Activated B cell treated with CpG ODN at 0.5 μM for 24 hours (primary cell): Measurements from ENCODE around the gene CIAO2B. TPM values are rescaled to one million over a fixed set of nuclear protein-coding genes. Genes with fewer than 3 reads are reported as not detected.

ENCODE experiments used
- ATAC-seq: fragments of 200-7000 bp; cut with Tn5 transposase; one replicate; pipeline ENCODE4 v1.10.0; 2021; ENCODE audit warnings: low read depth, mild to moderate bottlenecking, moderate library complexity
- CTCF ChIA-PET: fragments of 350-600 bp; sonication (Branson Sonifier 250); formaldehyde crosslinking; loops from one replicate; lab custom pipeline; 2021; ENCODE audit warnings: antibody characterized with exemption; lab: Charles Lee
- POLR2A ChIA-PET: fragments of 350-600 bp; sonication (Branson Sonifier 250); formaldehyde crosslinking; loops from one replicate; lab custom pipeline; 2021; ENCODE audit warnings: antibody characterized with exemption; lab: Charles Lee
- DNase-seq: peaks from one replicate; pipeline ENCODE4 v3.0.0; 2022
- H3K27ac Mint-ChIP-seq: one replicate; pipeline ENCODE4 v1.8.0; 2020; ENCODE audit warnings: mixed read lengths
- H3K27me3 Mint-ChIP-seq: one replicate; pipeline ENCODE4 v1.8.0; 2021; ENCODE audit warnings: mixed read lengths
- H3K36me3 Mint-ChIP-seq: one replicate; pipeline ENCODE4 v1.8.0; 2021; ENCODE audit warnings: low read depth, mixed read lengths
- H3K4me1 Mint-ChIP-seq: one replicate; pipeline ENCODE4 v1.8.0; 2021; ENCODE audit warnings: mixed read lengths
- H3K4me3 Mint-ChIP-seq: one replicate; pipeline ENCODE4 v1.8.0; 2020; ENCODE audit warnings: mild to moderate bottlenecking, mixed read lengths
- H3K9me3 Mint-ChIP-seq: one replicate; pipeline ENCODE4 v1.8.0; 2020; ENCODE audit warnings: mixed read lengths
- CTCF ChIP-seq: fragments of 200-600 bp; IDR thresholded peaks from one replicate; pipeline ENCODE4 v1.8.0; 2022; ENCODE audit warnings: antibody characterized with exemption, mild to moderate bottlenecking
- intact Hi-C: fragments of 100-400 bp; cut with micrococcal nuclease; formaldehyde crosslinking; loops from one replicate; pipeline ENCODE4 v1.15.1; 2024
- total RNA-seq: library from RNA; stranded (reverse); gene quantifications from 2 replicates; pipeline ENCODE4 v1.2.3, GENCODE V29; 2022

CIAO2B gene
- total RNA-seq, 1 donor from 2014 or later = 66.2 TPM

DNA sequence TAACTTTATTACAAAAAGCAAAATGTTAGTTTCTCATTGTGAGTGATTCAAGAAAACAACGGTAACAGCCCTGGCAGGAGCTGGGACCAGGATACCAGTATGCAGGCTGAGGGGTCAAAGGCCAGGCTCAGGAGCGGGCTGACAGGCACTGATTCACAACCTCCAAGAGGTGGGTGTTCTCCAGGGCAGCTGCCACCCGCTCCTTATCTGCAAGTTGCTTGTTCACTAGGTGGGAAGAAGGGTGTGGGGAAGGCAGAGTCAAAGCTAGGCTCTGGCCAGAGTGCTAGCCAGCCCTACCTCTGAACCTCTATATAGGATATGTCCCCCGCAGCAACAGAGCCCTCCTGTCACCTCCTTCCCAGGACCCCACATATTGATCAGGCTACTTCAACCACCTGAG lies 2.1 kb downstream of the CIAO2B start:
- intact Hi-C loops = no loop called here
- CTCF ChIA-PET = no interaction called here

GRCh38 chr16:66931665-66932064 lies 2.5 kb downstream of the CIAO2B start:
- H3K27me3 Mint-ChIP-seq = peaks cover under 1% of the 10 kb centered on the region
- CTCF ChIA-PET = no interaction called here
- H3K4me3 Mint-ChIP-seq = peak overlapping the region; percentile 39
- H3K27ac Mint-ChIP-seq = no peak overlapping the region
- no peaks in the 10 kb centered on the region for H3K9me3 Mint-ChIP-seq
- intact Hi-C loops = no loop called here
- POLR2A ChIA-PET = no interaction called here
- peaks cover 39% of the 10 kb centered on the region for H3K36me3 Mint-ChIP-seq
- H3K4me1 Mint-ChIP-seq = peaks cover 47% of the 10 kb centered on the region
- ATAC-seq (no peak), DNase-seq (no peak)
- no peak for TF ChIP-seq CTCF

More for the DNA sequence above, 2.1 kb downstream of the CIAO2B start:
- H3K9me3 Mint-ChIP-seq = no peaks in the 10 kb centered on the region
- peaks cover 51% of the 10 kb centered on the region for H3K4me1 Mint-ChIP-seq
- POLR2A ChIA-PET = no interaction called here
- H3K4me3 Mint-ChIP-seq = peak overlapping the region; percentile 96
- H3K27me3 Mint-ChIP-seq = no peaks in the 10 kb centered on the region
- TF ChIP-seq CTCF = no peak
- peaks cover 39% of the 10 kb centered on the region for H3K36me3 Mint-ChIP-seq
- ATAC-seq = no peak
- peak overlapping the region; percentile 30 for H3K27ac Mint-ChIP-seq
- no peak for DNase-seq

DNA sequence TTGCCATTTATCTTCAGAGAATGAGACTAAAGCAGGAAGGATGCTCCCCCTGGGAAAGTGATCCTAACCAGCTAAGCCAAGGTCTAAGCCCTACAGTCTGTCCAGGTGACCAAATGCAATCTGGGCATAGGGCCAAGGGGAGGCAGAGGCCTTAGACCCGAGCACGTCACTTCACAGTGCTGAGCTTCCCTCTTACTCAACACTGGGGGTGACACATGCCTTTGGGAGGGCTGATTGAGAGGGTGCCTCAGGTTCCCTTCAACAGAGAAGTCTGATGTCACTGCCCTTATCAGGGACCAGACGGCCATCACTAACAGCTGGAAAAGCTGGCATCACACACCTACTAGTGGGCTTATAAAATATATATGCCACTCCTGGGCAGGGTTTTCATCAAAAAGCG lies 4.0 kb downstream of the CIAO2B start:
- CTCF ChIA-PET = no interaction called here
- Mint-ChIP-seq H3K27me3 (peaks cover 10% of the 10 kb centered on the region), H3K4me3 (no peak overlapping the region), H3K9me3 (no peaks in the 10 kb centered on the region), H3K4me1 (peaks cover 42% of the 10 kb centered on the region), H3K36me3 (peaks cover 37% of the 10 kb centered on the region), H3K27ac (no peak overlapping the region)
- DNase-seq (no peak), ATAC-seq (no peak)
- POLR2A ChIA-PET = no interaction called here
- TF ChIP-seq CTCF = no peak
- intact Hi-C loops = no loop called here

- intact Hi-C loops = loop anchor here (5.0 kb wide), 1 partner anchor 97 kb away; the partner anchor contains the start of gene NAE1
- ChIA-PET CTCF (interaction anchor here (1.1 to 1.4 kb wide), 2 partner anchors 31 to 56 kb away, joined by 3 read pairs; no protein-coding TSS in a partner anchor), POLR2A (no interaction called here)
- H3K27ac Mint-ChIP-seq = no peak overlapping the region
- no peaks in the 10 kb centered on the region for H3K9me3 Mint-ChIP-seq
- no peak for DNase-seq
- H3K4me3 Mint-ChIP-seq = no peak overlapping the region
- no peak for TF ChIP-seq CTCF
- peaks cover 18% of the 10 kb centered on the region for H3K27me3 Mint-ChIP-seq
- peaks cover 31% of the 10 kb centered on the region for H3K4me1 Mint-ChIP-seq
- no peak for ATAC-seq
- H3K36me3 Mint-ChIP-seq = peaks cover 28% of the 10 kb centered on the region
Measured at GRCh38 chr16:66928702-66929388, 5.4 kb downstream of the CIAO2B start.

GRCh38 chr16:66927918-66928649 lies 6.1 kb downstream of the CIAO2B start:
- DNase-seq (no peak), ATAC-seq (no peak)
- Mint-ChIP-seq H3K27ac (no peak overlapping the region), H3K4me3 (no peak overlapping the region), H3K27me3 (peaks cover 25% of the 10 kb centered on the region), H3K36me3 (peaks cover 21% of the 10 kb centered on the region), H3K9me3 (no peaks in the 10 kb centered on the region), H3K4me1 (peaks cover 24% of the 10 kb centered on the region)
- TF ChIP-seq CTCF = no peak
- intact Hi-C loops = loop anchor here (5.0 kb wide), 1 partner anchor 96 kb away; the partner anchor contains the start of gene NAE1
- CTCF ChIA-PET = interaction anchor here (1.1 to 1.4 kb wide), 2 partner anchors 32 to 55 kb away, joined by 3 read pairs; no protein-coding TSS in a partner anchor
- POLR2A ChIA-PET = no interaction called here
